ENCODE results near the gene PLEKHO1.
A peak's percentile ranks its signal among the peaks of the same experiment; 100 is the strongest.

The PLEKHO1 gene

GRCh38 chr1:150115121-150115520, 34.6 kb upstream of the PLEKHO1 start:
- no peak for DNase-seq (ENCODE audit: low read depth)
- TF ChIP-seq CTCF (conservative IDR thresholded peaks at IDR 0.05; ENCODE audit: low read depth, low read length) = no peak
- H3K4me3 ChIP-seq (ENCODE audit: low read depth, low read length) = no peak overlapping the region

GRCh38 chr1:150118716-150119115, 31.0 kb upstream of the PLEKHO1 start:
- no peak overlapping the region for H3K4me3 ChIP-seq (ENCODE audit: low read depth, low read length)
- no peak for DNase-seq (ENCODE audit: low read depth)
- no peak for TF ChIP-seq CTCF (conservative IDR thresholded peaks at IDR 0.05; ENCODE audit: low read depth, low read length)

GRCh38 chr1:150121236-150121862, 28.4 kb upstream of the PLEKHO1 start:
- DNase-seq (ENCODE audit: low read depth) = peak; percentile 51
- H3K4me3 ChIP-seq (ENCODE audit: low read depth, low read length) = no peak overlapping the region
- no peak for TF ChIP-seq CTCF (conservative IDR thresholded peaks at IDR 0.05; ENCODE audit: low read depth, low read length)

- no peak overlapping the region for H3K4me3 ChIP-seq (ENCODE audit: low read depth, low read length)
- no peak for DNase-seq (ENCODE audit: low read depth)
- no peak for TF ChIP-seq CTCF (conservative IDR thresholded peaks at IDR 0.05; ENCODE audit: low read depth, low read length)
These were observed 22.9 kb upstream of the PLEKHO1 start for GRCh38 chr1:150126811-150127210.

- TF ChIP-seq CTCF (conservative IDR thresholded peaks at IDR 0.05; ENCODE audit: low read depth, low read length) = no peak
- H3K4me3 ChIP-seq (ENCODE audit: low read depth, low read length) = no peak overlapping the region
- no peak for DNase-seq (ENCODE audit: low read depth)
These were observed 22.3 kb upstream of the PLEKHO1 start for GRCh38 chr1:150127464-150127863.

- DNase-seq (ENCODE audit: low read depth) = no peak
- no peak overlapping the region for H3K4me3 ChIP-seq (ENCODE audit: low read depth, low read length)
- TF ChIP-seq CTCF (conservative IDR thresholded peaks at IDR 0.05; ENCODE audit: low read depth, low read length) = no peak
These were observed 21.8 kb upstream of the PLEKHO1 start for GRCh38 chr1:150127868-150128267.

- no peak for DNase-seq (ENCODE audit: low read depth)
- no peak for TF ChIP-seq CTCF (conservative IDR thresholded peaks at IDR 0.05; ENCODE audit: low read depth, low read length)
- H3K4me3 ChIP-seq (ENCODE audit: low read depth, low read length) = no peak overlapping the region
These were observed 17.3 kb upstream of the PLEKHO1 start for GRCh38 chr1:150132372-150132771.

All from choroid plexus epithelial cell (primary cell).